CD8-positive, alpha-beta memory T cell (primary cell): ENCODE measurements around the gene PSD2. TPM values are rescaled to one million over a fixed set of nuclear protein-coding genes. Genes with fewer than 3 reads are reported as not detected.

Experiments
- CTCF ChIA-PET: fragments of 350-600 bp; sonication (Branson Sonifier 250); formaldehyde crosslinking; loops from one replicate; lab custom pipeline; 2021; ENCODE audit warnings: antibody characterized with exemption; lab: Charles Lee
- POLR2A ChIA-PET: fragments of 350-600 bp; sonication (Branson Sonifier 250); formaldehyde crosslinking; loops from one replicate; lab custom pipeline; 2021; ENCODE audit warnings: antibody characterized with exemption; lab: Charles Lee
- DNase-seq, 5 donors: peaks; one replicate each; pipeline versions ENCODE4 v3.0.0 to v3.0.0-alpha.2; 2020 to 2022; ENCODE audit warnings: mixed read lengths in 1 of 5
- H3K27ac ChIP-seq: one replicate; pipeline ENCODE4 v1.7.0; 2013; ENCODE audit warnings: low read depth, mild to moderate bottlenecking, low read length, moderate library complexity
- H3K27me3 ChIP-seq: 2 replicates; pipeline ENCODE4 v1.7.0; 2013; ENCODE audit warnings: low read length, mild to moderate bottlenecking; ENCODE audit not compliant: insufficient read depth, poor library complexity, severe bottlenecking
- H3K36me3 ChIP-seq: 2 replicates; pipeline ENCODE4 v1.7.0; 2013; ENCODE audit warnings: mild to moderate bottlenecking, low read length, moderate library complexity; ENCODE audit not compliant: insufficient read depth
- H3K4me1 ChIP-seq: 2 replicates; pipeline ENCODE4 v1.7.0; 2013; ENCODE audit warnings: mild to moderate bottlenecking, low read length, moderate library complexity; ENCODE audit not compliant: insufficient read depth
- H3K4me3 ChIP-seq: 2 replicates; pipeline ENCODE4 v1.7.0; 2013; ENCODE audit warnings: mild to moderate bottlenecking, low read length
- H3K9me3 ChIP-seq: 2 replicates; pipeline ENCODE4 v1.7.0; 2013; ENCODE audit warnings: mild to moderate bottlenecking, low read length
- H3K27ac Mint-ChIP-seq, 8 donors: one replicate each; pipeline ENCODE4 v1.8.0; 2020 to 2021; ENCODE audit warnings: mixed read lengths in 8 of 8, mild to moderate bottlenecking in 6 of 8, inconsistent platforms in 3 of 8, moderate library complexity in 3 of 8
- H3K27me3 Mint-ChIP-seq, 2 donors: one replicate each; pipeline ENCODE4 v1.8.0; 2020 to 2021; ENCODE audit warnings: mixed read lengths in 2 of 2, mild to moderate bottlenecking in 1 of 2, moderate library complexity in 1 of 2
- H3K36me3 Mint-ChIP-seq, 3 donors: one replicate each; pipeline ENCODE4 v1.8.0; 2020 to 2021; ENCODE audit warnings: mixed read lengths in 3 of 3, inconsistent platforms in 1 of 3, mild to moderate bottlenecking in 1 of 3
- H3K4me1 Mint-ChIP-seq, 3 donors: one replicate each; pipeline ENCODE4 v1.8.0; 2020 to 2021; ENCODE audit warnings: mixed read lengths in 3 of 3, inconsistent platforms in 1 of 3, mild to moderate bottlenecking in 1 of 3
- H3K4me3 Mint-ChIP-seq, 7 donors: one replicate each; pipeline ENCODE4 v1.8.0; 2020 to 2021; ENCODE audit warnings: mixed read lengths in 7 of 7, mild to moderate bottlenecking in 6 of 7, moderate library complexity in 4 of 7, inconsistent platforms in 2 of 7
- H3K9me3 Mint-ChIP-seq, 5 donors: one replicate each; pipeline ENCODE4 v1.8.0; 2020 to 2022; ENCODE audit warnings: mixed read lengths in 5 of 5, mild to moderate bottlenecking in 3 of 5, moderate library complexity in 2 of 5, inconsistent platforms in 1 of 5
- polyA plus RNA-seq: library from polyadenylated mRNA; unstranded; fragments of 300-500 nt; fragmentation: Illumina TruSeq; gene quantifications from one replicate; pipeline ENCODE4 v1.2.3, GENCODE V29; 2021
- total RNA-seq, 2 experiments: library from RNA; stranded (reverse); gene quantifications; one replicate each; pipeline ENCODE4 v1.2.3, GENCODE V29; 2021

Gene PSD2
- total RNA-seq (not detected), polyA plus RNA-seq (0.12 TPM)

GRCh38 chr5:139795074-139796001 lies at the start of gene PSD2:
Gene PSD2, plus strand, starts transcription at chr5:139795808. Its CDS starts 13,633 bp downstream, at chr5:139809441.
- H3K4me3 Mint-ChIP-seq: peak within 1 kb of the TSS; percentile 59 to 87 (median 74)
- H3K36me3 ChIP-seq: no peaks in the 10 kb centered on the region
- H3K27me3 ChIP-seq: peaks cover 37% of the 10 kb centered on the region
- no peaks in the 10 kb centered on the region for H3K9me3 ChIP-seq
- H3K36me3 Mint-ChIP-seq: peaks cover 0 to 5% (median 0%) of the 10 kb centered on the region in 3 donors
- peaks cover 58 to 67% of the 10 kb centered on the region in 2 donors for H3K27me3 Mint-ChIP-seq
- no peaks in the 10 kb centered on the region for H3K4me1 ChIP-seq
- H3K27ac Mint-ChIP-seq: peak within 1 kb of the TSS in 2 of 8 donors; percentile 34 to 39
- ChIA-PET POLR2A (no interaction called here), CTCF (interaction anchor here (1.3 to 5.2 kb wide), 2 partner anchors 7 to 176 kb away, joined by 3 to 26 read pairs; no protein-coding TSS in a partner anchor)
- H3K4me3 ChIP-seq: no peak within 1 kb of the TSS
- DNase-seq: no peak
- H3K9me3 Mint-ChIP-seq: no peaks in the 10 kb centered on the region
- H3K4me1 Mint-ChIP-seq: peaks cover 5 to 18% (median 8%) of the 10 kb centered on the region in 3 donors
- H3K27ac ChIP-seq: no peak within 1 kb of the TSS

GRCh38 chr5:139746691-139747582 lies 48.7 kb upstream of the PSD2 start:
- CTCF ChIA-PET: interaction anchor here (0.6 to 6.4 kb wide), 9 partner anchors 10 to 145 kb away, joined by 3 to 34 read pairs (median 4); no protein-coding TSS in a partner anchor
- H3K9me3 ChIP-seq: no peaks in the 10 kb centered on the region
- H3K4me3 Mint-ChIP-seq: peak overlapping the region; percentile 87 to 91 (median 90)
- peaks cover 0 to 3% (median 0%) of the 10 kb centered on the region in 3 donors for H3K36me3 Mint-ChIP-seq
- peaks cover 16 to 34% (median 25%) of the 10 kb centered on the region in 3 donors for H3K4me1 Mint-ChIP-seq
- H3K27ac Mint-ChIP-seq: peak overlapping the region; percentile 78 to 99 (median 94)
- H3K9me3 Mint-ChIP-seq: no peaks in the 10 kb centered on the region
- no peaks in the 10 kb centered on the region for H3K27me3 Mint-ChIP-seq
- POLR2A ChIA-PET: interaction anchor here (0.6 to 2.8 kb wide), 3 partner anchors 36 to 979 kb away, joined by 4 to 19 read pairs (median 10); no protein-coding TSS in a partner anchor
- peak; percentile 68 to 89 (median 73) for DNase-seq
- H3K27me3 ChIP-seq: peaks cover 11% of the 10 kb centered on the region
- H3K4me1 ChIP-seq: peaks cover 24% of the 10 kb centered on the region
- H3K27ac ChIP-seq: peak overlapping the region; percentile 39
- peak overlapping the region; percentile 70 for H3K4me3 ChIP-seq
- H3K36me3 ChIP-seq: no peaks in the 10 kb centered on the region

- peak overlapping the region; percentile 39 for H3K27ac ChIP-seq
- ChIA-PET POLR2A (interaction anchor here (0.6 to 2.8 kb wide), 4 partner anchors 37 to 1282 kb away, joined by 3 to 19 read pairs (median 4); no protein-coding TSS in a partner anchor), CTCF (interaction anchor here (0.6 to 6.4 kb wide), 11 partner anchors 9 to 114 kb away, joined by 3 to 34 read pairs (median 4); no protein-coding TSS in a partner anchor)
- peaks cover 11% of the 10 kb centered on the region for H3K27me3 ChIP-seq
- no peaks in the 10 kb centered on the region for H3K9me3 ChIP-seq
- Mint-ChIP-seq H3K4me3 (peak overlapping the region; percentile 87 to 91 (median 90)), H3K9me3 (no peaks in the 10 kb centered on the region), H3K36me3 (peaks cover 0 to 3% (median 0%) of the 10 kb centered on the region in 3 donors), H3K27ac (peak overlapping the region; percentile 51 to 97 (median 88)), H3K27me3 (no peaks in the 10 kb centered on the region), H3K4me1 (peaks cover 16 to 34% (median 25%) of the 10 kb centered on the region in 3 donors)
- H3K4me1 ChIP-seq: peaks cover 24% of the 10 kb centered on the region
- H3K4me3 ChIP-seq: peak overlapping the region; percentile 70
- no peaks in the 10 kb centered on the region for H3K36me3 ChIP-seq
- DNase-seq: peak; percentile 37 to 70 (median 45)
Observed at GRCh38 chr5:139747583-139748504, 47.8 kb upstream of the PSD2 start.

- H3K4me1 ChIP-seq: peaks cover 24% of the 10 kb centered on the region
- POLR2A ChIA-PET: interaction anchor here (2.8 kb wide), 1 partner anchor 38 kb away, joined by 19 read pairs; no protein-coding TSS in a partner anchor
- no peaks in the 10 kb centered on the region for H3K36me3 ChIP-seq
- H3K9me3 ChIP-seq: no peaks in the 10 kb centered on the region
- no peak overlapping the region for H3K27ac ChIP-seq
- H3K27me3 Mint-ChIP-seq: peaks cover 1 to 3% of the 10 kb centered on the region in 2 donors
- CTCF ChIA-PET: interaction anchor here (0.6 to 6.4 kb wide), 7 partner anchors 8 to 47 kb away, joined by 3 to 34 read pairs (median 4); no protein-coding TSS in a partner anchor
- H3K4me3 Mint-ChIP-seq: peak overlapping the region; percentile 26 to 90 (median 90)
- H3K4me1 Mint-ChIP-seq: peaks cover 16 to 32% (median 25%) of the 10 kb centered on the region in 3 donors
- no peak overlapping the region for H3K4me3 ChIP-seq
- H3K27ac Mint-ChIP-seq: peak overlapping the region in 5 of 8 donors; percentile 51 to 97 (median 95)
- H3K27me3 ChIP-seq: peaks cover 11% of the 10 kb centered on the region
- H3K9me3 Mint-ChIP-seq: no peaks in the 10 kb centered on the region
- H3K36me3 Mint-ChIP-seq: peaks cover 0 to 3% (median 0%) of the 10 kb centered on the region in 3 donors
- DNase-seq: no peak
Observed at GRCh38 chr5:139748505-139748826, 47.1 kb upstream of the PSD2 start.

- Histone ChIP-seq H3K36me3 (no peaks in the 10 kb centered on the region), H3K27ac (no peak overlapping the region), H3K27me3 (peaks cover 11% of the 10 kb centered on the region), H3K4me1 (peaks cover 24% of the 10 kb centered on the region), H3K9me3 (no peaks in the 10 kb centered on the region), H3K4me3 (no peak overlapping the region)
- Mint-ChIP-seq H3K36me3 (peaks cover 0 to 3% (median 0%) of the 10 kb centered on the region in 3 donors), H3K27ac (peak overlapping the region in 6 of 8 donors; percentile 40 to 94 (median 73)), H3K4me3 (peak overlapping the region; percentile 26 to 90 (median 87)), H3K4me1 (peaks cover 16 to 31% (median 25%) of the 10 kb centered on the region in 3 donors), H3K27me3 (peaks cover 3 to 5% of the 10 kb centered on the region in 2 donors), H3K9me3 (no peaks in the 10 kb centered on the region)
- POLR2A ChIA-PET: no interaction called here
- CTCF ChIA-PET: interaction anchor here (1.0 to 1.8 kb wide), 5 partner anchors 16 to 113 kb away, joined by 3 to 6 read pairs (median 5); no protein-coding TSS in a partner anchor
- no peak for DNase-seq
Observed at GRCh38 chr5:139749242-139749641, 46.4 kb upstream of the PSD2 start.

- H3K4me1 Mint-ChIP-seq: peaks cover 19 to 41% (median 27%) of the 10 kb centered on the region in 3 donors
- no peak for DNase-seq
- H3K27ac Mint-ChIP-seq: peak overlapping the region in 2 of 8 donors; percentile 21 to 57
- no peaks in the 10 kb centered on the region for H3K9me3 Mint-ChIP-seq
- peak overlapping the region in 1 of 7 donors; percentile 67 for H3K4me3 Mint-ChIP-seq
- Histone ChIP-seq H3K27ac (no peak overlapping the region), H3K9me3 (no peaks in the 10 kb centered on the region), H3K27me3 (peaks cover 26% of the 10 kb centered on the region), H3K36me3 (no peaks in the 10 kb centered on the region), H3K4me3 (no peak overlapping the region), H3K4me1 (peaks cover 27% of the 10 kb centered on the region)
- H3K27me3 Mint-ChIP-seq: peaks cover 14 to 15% of the 10 kb centered on the region in 2 donors
- POLR2A ChIA-PET: no interaction called here
- CTCF ChIA-PET: interaction anchor here (1.4 to 1.5 kb wide), 2 partner anchors 14 to 15 kb away, joined by 4 to 5 read pairs; no protein-coding TSS in a partner anchor
- peaks cover 0 to 3% (median 0%) of the 10 kb centered on the region in 3 donors for H3K36me3 Mint-ChIP-seq
Observed at GRCh38 chr5:139751236-139751635, 44.4 kb upstream of the PSD2 start.
